ENCODE measurements around the gene SRRD. TPM values are rescaled to one million over a fixed set of nuclear protein-coding genes. Genes with fewer than 3 reads are reported as not detected.

The SRRD gene
- total and polyA plus RNA-seq, 2 of the 8 experiments (the other 6 are each of a cell fraction or from before 2014, with no cell fraction given): 17.1 to 25.3 TPM

- H4K5ac ChIP-seq (ENCODE audit: insufficient read length, low read depth, low read length): no peak overlapping the region
- no peak overlapping the region for H2BK20ac ChIP-seq (ENCODE audit: low read length)
- no peak for TF ChIP-seq ATF2 (IDR thresholded peaks at IDR 0.05; ENCODE audit: low read length)
- TF ChIP-seq FOSL1 (IDR thresholded peaks at IDR 0.05; ENCODE audit: insufficient read depth, low read depth, low read length): no peak
- no peak for TF ChIP-seq RXRA (IDR thresholded peaks at IDR 0.05; ENCODE audit: insufficient read depth, low read depth, low read length)
- no peak overlapping the region for H2AK5ac ChIP-seq (ENCODE audit: low read depth, low read length)
- DNase-seq (ENCODE audit: low read depth in 1 of 2, low spot score in 2 of 2): no peak
- H3K4ac ChIP-seq (replicated peaks; ENCODE audit: insufficient read length, low read depth, low read length): no peak overlapping the region
- H3K14ac ChIP-seq (ENCODE audit: insufficient read length): no peak overlapping the region
- no peaks in the 10 kb centered on the region for H3K23me2 ChIP-seq (ENCODE audit: low read depth, low read length)
- H3K9ac ChIP-seq (replicated peaks in 1 of 4; ENCODE audit: extremely low read depth in 1 of 4, low read depth in 3 of 4, low read length in 3 of 4): no peak overlapping the region
- peaks cover 0 to 3% of the 10 kb centered on the region in 2 experiments for H4K20me1 ChIP-seq (replicated peaks in 1 of 2; ENCODE audit: control insufficient read depth in 1 of 2, insufficient read depth in 2 of 2, low read length in 2 of 2)
- no peak overlapping the region for H3K18ac ChIP-seq (ENCODE audit: extremely low read depth, low read length)
- no peak overlapping the region for H3K27ac ChIP-seq (ENCODE audit: low read depth, low read length)
- no peaks in the 10 kb centered on the region for H3K79me2 ChIP-seq (ENCODE audit: control insufficient read depth in 1 of 2, insufficient read depth in 2 of 2, low read length in 2 of 2)
- H2BK15ac ChIP-seq (ENCODE audit: low read length): no peak overlapping the region
- H3K79me1 ChIP-seq (ENCODE audit: low read depth, low read length): no peaks in the 10 kb centered on the region
- H2BK12ac ChIP-seq (ENCODE audit: low read depth, low read length): no peak overlapping the region
- no peak overlapping the region for H3K4me3 ChIP-seq (ENCODE audit: extremely low read depth in 1 of 4, insufficient read depth in 2 of 4, low read depth in 3 of 4, low read length in 4 of 4)
- peaks cover 4 to 46% (median 29%) of the 10 kb centered on the region in 4 experiments; a peak in 6 of 8 replicates for H3K36me3 ChIP-seq (ENCODE audit: control insufficient read depth in 2 of 4, insufficient read depth in 4 of 4, low read length in 3 of 4)
- H3K4me1 ChIP-seq (replicated peaks in 1 of 4; ENCODE audit: control insufficient read depth in 3 of 4, insufficient read depth in 4 of 4, low read length in 3 of 4): no peaks in the 10 kb centered on the region
- 93% methylated on average over 4 of the region's 4 CpGs; no CpG with 5 or more reads in 1 of the 2 experiments for WGBS, 2 experiments (ENCODE audit: extremely low coverage in 1 of 2, insufficient coverage in 1 of 2, insufficient read length in 1 of 2, insufficient replicate concordance in 2 of 2, low coverage in 1 of 2, low lambda C conversion rate in 2 of 2, missing lambda C conversion rate in 1 of 2)
- no peak for FAIRE-seq
- H4K91ac ChIP-seq (replicated peaks; ENCODE audit: insufficient read length, low read length): no peak overlapping the region
- H2AFZ ChIP-seq (ENCODE audit: low read length): no peak overlapping the region
- no peak overlapping the region for H3K4me2 ChIP-seq (ENCODE audit: insufficient read depth in 1 of 2, low read depth in 2 of 2, low read length in 2 of 2)
- ChIA-PET CTCF (ENCODE audit: partially characterized antibody) (interaction anchor here (0.6 kb wide), 1 partner anchor 103 kb away, joined by 4 read pairs; no protein-coding TSS in a partner anchor), POLR2A (ENCODE audit: partially characterized antibody) (interaction anchor here (0.6 to 1.5 kb wide), 4 partner anchors 9 to 119 kb away, joined by 3 to 4 read pairs (median 3); no protein-coding TSS in a partner anchor)
- no peak overlapping the region for H2BK5ac ChIP-seq (ENCODE audit: low read depth, low read length)
- H3K9me3 ChIP-seq (ENCODE audit: insufficient read depth in 2 of 2, low read depth in 1 of 2, low read length in 1 of 2): no peaks in the 10 kb centered on the region
- no peak overlapping the region for H4K8ac ChIP-seq (ENCODE audit: extremely low read depth, insufficient read depth, low read length)
- no peak overlapping the region for H3K23ac ChIP-seq (ENCODE audit: insufficient read length)
- no peak overlapping the region for H2BK120ac ChIP-seq (replicated peaks; ENCODE audit: low read depth, low read length)
- no peak overlapping the region for H3K56ac ChIP-seq (replicated peaks; ENCODE audit: insufficient read length, low read depth, low read length)
- H3K27me3 ChIP-seq (replicated peaks in 1 of 4; ENCODE audit: control insufficient read depth in 3 of 4, extremely low read depth in 1 of 4, insufficient read depth in 3 of 4, low read length in 3 of 4): no peaks in the 10 kb centered on the region; a peak in 1 of 7 replicates
Observed at GRCh38 chr22:26524870-26525269, 41.2 kb downstream of the SRRD start.
